GM21526 (cell line): ENCODE measurements around the gene CCL21.
"Not testable (repeated sequence)": the region's sequence is repeated elsewhere in the genome, so short reads cannot be mapped to it uniquely, and the experiment has no call there.

Experiments used
- ATAC-seq: cut with Tn5 transposase; IDR thresholded peaks from one replicate; pipeline ENCODE4 v1.9.1; 2021; ENCODE audit warnings: moderate library complexity; ENCODE audit not compliant: unreplicated experiment, low FRiP score

The CCL21 gene, protein sequence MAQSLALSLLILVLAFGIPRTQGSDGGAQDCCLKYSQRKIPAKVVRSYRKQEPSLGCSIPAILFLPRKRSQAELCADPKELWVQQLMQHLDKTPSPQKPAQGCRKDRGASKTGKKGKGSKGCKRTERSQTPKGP

DNA sequence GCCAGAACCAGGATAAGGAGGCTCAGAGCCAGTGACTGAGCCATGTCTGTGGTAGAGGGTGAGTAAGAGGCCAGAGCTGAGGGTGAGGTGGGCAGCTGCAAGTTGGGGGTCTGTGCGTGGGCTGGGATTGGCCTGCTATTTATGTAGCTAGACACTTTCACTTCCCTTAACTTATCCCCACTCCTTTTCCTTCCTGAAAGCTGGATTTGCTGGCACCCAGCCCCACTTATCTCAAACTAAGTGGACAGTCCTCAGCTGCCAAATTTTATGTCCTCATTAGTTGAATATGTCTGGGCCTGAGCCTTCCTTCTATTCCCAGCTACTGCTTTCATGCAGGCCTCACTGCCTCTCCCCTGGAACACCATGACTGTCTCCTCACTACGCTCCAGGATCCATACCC is at the start of gene CCL21:
Gene CCL21 (minus strand): TSS at position 114 of the 400 bp plus-strand sequence. CDS start 70 bp downstream, at position 44.
- ATAC-seq, result no peak

DNA sequence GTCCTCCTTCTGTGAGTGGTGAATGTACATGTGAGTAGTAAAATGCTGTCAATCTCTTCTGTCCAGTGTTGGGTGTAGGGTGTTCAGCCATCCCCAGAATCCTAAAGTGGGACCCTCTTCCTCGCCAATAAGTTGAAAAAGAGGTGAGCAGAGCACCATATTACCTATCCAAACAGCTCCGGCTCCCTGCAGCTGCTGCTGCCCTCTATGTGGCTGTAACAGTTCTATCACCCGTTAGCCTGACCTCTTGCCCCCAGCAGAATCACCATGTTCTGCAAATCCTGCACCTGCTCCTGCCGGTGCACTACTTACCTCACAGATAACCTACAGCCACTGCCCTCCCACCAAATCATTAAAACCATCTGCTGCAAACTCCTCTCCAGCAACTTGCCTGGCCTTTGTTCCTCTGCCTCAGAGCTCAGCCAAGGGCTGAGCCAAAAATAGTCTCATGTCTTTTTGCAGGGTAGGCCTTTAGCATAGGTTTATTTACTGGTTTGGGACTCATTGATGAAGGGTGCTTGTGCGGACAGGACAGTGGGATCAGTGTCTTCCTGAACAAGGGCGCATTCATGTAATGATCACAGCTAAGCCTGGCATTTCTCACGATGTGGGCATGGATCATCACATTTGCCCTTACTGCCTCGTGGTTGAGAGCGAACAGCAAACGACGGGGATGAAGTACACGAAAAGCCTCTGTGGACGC is 49.6 kb upstream of the CCL21 start:
- no peak for ATAC-seq

DNA sequence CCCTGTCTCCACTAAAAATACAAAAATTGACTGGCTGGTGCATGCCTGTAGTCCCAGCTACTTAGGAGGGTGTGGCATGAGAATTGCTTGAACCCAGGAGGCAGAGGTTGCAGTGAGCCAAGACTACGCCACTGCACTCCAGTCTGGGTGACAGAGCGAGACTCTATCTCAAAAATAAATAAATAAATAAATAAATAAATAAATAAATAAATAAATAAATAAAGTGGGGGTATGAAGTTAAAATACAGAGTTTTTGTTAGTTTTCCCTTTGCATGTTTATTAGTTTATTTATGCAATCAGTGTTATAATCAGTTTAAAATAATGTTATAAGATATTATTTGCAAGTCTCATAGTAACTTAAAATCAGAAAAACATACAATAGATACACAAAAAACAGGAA is 40.4 kb upstream of the CCL21 start:
- not testable (repeated sequence) for ATAC-seq

DNA sequence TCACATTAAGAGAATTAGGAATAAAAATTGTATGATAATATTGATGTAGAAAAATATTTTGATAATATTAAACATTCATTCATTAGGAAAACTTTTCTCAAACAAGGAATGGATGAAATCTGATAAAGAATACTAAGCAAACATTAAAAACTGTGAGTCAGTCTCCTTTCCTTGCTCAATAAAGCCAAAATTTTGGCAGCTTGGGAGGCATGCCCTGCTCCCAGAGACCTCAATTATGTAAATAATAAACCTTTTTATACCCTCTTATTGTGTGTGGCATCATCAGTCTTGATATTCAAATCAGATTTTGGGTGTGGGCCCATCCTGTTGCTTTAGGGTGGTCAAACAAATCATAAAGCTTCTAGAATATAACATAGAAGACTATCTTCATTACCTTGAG is 36.6 kb upstream of the CCL21 start:
- no peak for ATAC-seq

DNA sequence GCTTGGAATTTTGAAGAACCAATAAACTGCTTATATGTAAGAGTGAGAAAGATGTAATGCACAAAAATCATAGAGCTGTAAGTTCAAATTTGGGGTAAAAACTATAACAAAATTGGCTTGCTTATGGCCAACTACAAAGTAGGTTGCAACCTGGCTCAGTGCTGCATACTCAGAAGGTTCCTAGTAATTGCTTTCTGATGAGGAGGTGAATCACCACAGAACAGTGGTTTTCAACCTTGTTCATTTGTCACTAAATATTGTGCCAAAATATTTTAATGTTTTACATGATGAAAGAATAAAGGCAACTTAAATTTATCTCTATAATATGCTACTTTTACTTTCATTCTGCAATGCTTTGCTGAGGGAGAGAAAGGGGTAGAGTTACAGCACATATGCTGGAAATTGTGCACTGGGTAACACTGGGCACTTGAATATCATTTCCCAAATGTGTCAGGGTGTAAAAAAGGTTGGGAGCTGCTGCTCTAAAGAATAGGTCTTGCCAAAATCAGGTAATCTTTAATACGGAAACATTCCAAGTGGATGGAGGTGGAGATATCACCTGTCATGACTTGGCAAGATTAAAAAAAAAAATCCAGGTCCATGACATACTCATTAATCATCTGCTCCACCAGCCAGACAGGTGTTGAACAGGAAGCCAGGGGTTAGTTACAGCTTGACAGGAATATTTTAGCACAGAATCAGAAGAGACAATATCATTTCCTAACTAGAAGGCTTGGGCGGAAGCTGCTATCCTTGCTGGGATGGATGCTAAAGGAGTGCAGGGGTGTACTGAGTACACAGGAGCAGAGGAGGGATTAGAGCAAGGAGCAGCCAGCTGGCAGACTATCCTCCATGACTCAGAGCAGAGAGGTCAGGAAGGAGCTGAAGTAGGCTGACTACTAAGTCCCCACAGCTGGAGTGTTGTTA is 34.6 kb upstream of the CCL21 start:
- ATAC-seq, result no peak

DNA sequence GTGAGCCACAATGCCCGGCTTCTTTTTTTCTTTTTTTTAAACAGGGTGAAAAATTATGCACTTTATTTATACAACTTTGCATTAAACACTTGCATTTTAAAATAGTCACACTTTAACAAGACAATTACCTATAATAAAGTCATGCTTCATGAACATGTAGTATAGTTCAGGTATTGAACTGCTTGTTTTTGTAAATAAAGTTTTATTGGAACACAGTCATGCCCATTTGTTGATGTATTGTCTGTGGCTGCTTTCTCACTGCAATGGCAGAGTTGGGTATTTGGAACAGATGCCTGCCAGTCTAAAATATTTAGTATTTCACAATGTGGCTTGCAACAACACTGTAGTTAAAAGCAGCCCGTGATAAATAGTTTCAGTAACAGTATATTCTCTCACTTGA is 32.8 kb upstream of the CCL21 start:
- ATAC-seq, result no peak

DNA sequence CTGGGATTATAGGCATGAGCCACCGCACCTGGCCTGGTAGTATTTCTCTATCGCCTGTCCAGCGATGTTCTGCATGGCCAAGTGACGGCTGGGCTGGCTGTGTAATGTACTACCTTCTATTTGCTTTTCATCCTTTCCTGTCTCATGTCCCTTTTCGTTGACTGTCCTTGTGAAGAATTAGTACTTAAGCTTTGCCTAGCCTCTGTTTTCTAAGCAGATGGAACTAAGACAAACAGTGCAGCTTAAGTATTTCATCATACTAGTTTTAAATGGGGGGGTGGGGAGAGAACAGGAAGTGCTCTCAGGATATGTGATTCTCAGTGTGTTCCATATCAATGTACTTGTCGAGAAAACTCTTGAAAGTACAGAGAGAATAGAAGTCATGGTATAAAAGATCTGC is 31.7 kb upstream of the CCL21 start:
- ATAC-seq, result no peak

DNA sequence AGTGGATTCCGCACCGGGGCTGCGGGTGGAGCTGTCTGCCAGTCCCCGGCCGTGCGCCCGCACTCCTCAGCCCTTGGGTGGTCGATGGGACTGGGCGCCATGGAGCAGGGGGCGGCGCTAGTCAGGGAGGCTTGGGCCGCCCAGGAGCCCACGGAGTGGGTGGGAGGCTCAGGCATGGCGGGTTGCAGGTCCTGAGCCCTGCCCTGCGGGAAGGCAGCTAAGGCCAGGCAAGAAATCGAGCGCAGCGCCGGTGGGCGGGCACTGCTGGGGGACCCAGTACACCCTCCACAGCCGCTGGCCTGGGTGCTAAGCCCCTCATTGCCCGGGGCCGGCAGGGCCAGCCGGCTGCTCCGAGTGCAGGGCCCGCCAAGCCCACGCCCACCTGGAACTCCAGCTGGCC is 30.2 kb upstream of the CCL21 start:
- not testable (repeated sequence) for ATAC-seq

DNA sequence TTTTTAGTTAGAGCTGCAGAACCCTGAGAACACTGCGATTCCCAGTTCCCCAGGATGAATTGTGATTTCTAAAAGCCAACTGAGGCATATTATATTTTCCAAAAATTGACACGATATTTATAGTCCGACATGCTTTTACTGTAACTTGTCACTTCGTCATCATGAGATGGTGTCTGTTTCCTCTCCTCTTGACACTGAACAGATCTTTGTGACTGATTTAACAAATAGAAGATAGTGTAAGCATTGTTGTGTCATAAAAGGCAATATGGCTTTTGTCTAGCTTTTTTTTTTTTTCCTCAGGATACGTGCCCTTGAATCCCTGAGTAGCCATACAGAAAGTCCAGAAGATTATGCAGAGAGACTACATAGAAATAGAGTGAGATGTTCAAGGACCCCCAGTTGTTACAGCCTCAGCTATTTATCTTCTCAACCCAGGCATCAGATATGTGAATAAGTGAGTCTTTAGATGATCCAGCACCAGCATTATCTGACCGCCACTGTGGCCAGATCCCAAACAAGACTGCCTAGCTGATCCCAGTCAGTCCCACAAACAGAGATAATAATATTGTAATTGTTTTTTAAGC is 27.8 kb upstream of the CCL21 start:
- no peak for ATAC-seq

DNA sequence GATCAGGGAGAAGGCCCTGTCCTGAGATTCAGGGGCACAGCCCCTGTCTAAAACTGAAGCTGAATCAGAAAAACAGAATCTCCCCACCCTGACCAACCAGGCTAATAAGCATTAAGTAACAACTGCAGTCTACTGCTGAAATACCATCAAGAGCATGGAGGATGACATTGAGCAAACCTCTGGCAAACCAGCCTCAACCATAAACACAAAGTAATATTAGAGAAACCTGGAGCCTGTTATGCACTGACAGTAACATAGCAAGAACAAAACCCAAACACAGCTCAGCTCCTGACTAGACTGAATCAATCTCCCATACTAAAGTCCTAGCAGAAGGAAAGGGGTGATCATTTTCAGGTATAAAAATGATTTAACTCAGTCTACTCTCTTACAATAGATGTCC is 24.8 kb upstream of the CCL21 start:
- no peak for ATAC-seq

DNA sequence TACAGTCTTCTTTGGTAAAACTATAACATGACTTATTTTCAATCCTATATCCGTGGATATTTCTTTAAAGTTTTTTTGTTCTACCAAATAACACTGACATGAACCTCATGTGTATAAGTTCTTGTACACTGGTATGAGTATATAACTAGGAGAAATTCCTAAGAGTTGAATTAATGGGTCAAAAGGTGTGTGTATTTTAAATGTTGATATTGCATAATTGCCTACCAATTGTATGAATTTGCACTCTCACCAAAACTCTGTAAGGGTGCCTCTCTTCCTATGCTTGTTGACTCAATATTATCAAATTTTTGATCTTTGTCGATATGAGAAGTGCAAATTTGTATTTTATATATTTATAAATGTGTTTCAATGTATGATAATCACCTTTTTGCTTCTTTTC is 22.9 kb upstream of the CCL21 start:
- no peak for ATAC-seq

DNA sequence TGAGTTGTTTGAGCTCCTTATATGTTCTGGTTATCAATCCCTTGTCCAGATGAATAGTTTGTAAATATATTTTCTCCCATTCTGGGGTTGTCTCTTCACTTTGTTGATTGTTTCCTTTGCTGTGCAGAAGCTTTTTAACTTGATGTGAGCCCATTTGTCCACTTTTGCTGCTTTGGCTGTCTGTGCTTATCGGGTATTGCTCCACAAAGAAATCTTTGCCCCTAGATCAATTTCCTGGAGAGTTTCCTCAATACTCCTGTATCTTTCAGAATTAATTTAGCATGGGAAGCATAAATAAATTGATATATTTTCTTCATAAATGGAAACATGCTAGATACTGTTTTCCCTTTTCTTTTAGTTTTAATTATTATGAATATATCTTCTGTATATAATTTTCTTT is 22.5 kb upstream of the CCL21 start:
- ATAC-seq, result no peak

DNA sequence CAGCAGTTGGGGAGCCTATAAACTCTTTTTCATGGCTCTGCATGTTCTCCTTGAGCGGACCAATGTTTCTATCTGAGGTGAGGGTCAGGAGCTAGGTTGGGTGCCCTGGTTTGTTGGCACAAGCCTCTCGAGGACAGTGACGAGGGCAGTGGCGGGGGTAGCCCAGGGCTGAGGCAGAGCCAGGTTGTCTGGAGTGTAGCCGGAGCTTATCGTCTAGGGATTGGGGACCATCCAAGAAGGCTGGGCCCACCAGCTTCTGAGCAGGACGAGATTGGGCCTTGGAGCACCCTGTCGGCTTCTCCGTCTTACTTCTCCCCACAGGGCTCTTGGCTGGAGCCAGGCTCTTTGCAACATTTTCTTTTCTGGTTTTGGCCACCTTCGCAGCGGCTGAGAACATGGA is 13.2 kb upstream of the CCL21 start:
- ATAC-seq, result no peak

DNA sequence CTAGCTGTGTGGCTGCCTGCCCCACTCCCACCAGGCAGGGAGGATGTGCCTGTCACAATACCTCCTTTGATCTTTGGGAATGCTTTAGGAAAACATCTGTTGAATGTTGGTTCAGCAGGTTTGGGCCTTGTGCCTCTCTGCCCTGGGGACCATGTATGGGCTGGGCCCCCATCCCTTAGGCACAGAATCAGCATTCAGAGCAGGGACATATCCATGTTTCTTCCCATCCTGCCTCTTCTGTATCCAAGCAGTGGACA is 9.8 kb upstream of the CCL21 start:
- ATAC-seq, result not testable (repeated sequence)

DNA sequence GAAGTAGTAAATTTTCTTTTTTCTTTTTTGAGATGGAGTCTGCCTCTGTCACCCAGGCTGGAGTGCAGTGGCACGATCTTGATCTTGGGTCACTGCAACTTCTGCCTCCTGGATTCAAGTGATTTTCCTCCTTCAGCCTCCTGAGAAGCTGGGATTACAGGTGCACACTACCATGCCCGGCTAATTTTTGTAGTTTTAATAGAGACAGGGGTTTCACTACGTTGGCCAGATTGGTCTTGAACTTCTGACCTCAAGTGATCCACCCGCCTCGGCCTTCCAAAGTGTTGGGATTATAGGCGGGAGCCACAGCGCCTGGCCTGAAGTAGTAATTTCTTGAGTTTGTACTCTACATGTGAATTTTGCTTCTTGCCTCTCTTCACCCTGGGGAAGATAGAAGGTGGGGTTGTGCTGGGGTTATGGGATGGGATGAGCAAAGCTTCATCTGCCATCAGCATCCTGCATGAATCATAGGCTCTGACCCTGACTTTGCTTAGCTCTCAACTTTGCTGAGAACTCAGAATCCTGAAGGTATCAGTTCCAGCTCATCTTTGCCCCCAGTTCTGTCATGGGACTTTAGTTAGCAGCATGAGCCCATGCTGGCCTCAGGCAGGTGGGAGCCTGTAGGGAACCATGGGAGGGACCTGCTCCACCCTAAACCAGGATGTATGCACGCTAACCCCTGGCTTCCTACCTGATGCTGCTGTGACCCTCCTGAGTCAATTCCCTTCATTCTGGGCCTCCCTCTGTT is 9.3 kb upstream of the CCL21 start:
- ATAC-seq, result no peak

DNA sequence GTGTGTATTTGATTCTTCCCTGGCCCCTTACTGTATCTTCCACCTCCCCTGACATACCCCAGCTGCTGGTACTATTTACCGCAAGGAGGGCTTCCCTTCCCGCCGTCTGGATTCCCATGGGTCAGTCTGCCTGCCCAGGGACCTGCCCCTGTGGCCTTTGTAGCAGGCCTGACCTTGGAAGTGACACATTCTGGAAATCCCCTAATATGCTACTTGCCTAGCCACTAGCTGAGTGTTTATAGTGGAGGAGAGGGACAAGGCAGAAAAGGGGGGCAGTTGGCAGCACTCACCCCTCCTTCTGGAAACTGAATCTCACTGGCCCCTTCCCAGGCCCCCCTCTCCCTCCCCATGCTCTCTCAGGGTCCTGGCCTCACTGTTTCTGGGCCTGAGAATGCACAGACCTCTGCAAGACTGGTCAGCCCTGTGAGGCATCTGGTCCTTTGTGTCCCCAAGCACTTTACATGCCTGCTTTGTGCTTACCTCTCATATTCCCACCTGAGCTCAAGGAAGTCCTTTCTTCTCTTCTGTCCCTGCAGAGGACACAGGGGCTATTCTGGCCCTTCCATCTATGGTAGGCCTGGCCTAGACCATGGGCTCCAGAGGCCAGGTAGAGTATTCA is 8.2 kb upstream of the CCL21 start:
- no peak for ATAC-seq

DNA sequence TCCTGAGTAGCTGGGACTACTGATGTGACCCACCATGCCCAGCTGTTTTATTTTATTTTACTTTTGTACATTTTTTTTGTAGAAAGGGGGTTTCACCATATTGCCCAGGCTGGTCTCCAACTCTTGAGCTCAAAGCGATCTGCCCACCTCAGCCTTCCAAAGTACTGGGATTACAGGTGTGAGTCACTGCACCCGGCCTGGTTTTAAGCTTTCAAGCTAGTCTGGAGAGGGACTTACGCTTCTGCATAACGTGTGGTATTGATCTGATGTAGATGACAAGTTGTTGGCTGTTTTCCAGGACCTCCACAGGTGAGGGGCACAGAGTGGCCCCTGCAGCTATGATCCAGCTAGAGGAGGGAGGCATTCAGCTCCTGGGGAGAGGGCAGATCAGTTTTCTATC is 6.8 kb upstream of the CCL21 start:
- ATAC-seq, result no peak

DNA sequence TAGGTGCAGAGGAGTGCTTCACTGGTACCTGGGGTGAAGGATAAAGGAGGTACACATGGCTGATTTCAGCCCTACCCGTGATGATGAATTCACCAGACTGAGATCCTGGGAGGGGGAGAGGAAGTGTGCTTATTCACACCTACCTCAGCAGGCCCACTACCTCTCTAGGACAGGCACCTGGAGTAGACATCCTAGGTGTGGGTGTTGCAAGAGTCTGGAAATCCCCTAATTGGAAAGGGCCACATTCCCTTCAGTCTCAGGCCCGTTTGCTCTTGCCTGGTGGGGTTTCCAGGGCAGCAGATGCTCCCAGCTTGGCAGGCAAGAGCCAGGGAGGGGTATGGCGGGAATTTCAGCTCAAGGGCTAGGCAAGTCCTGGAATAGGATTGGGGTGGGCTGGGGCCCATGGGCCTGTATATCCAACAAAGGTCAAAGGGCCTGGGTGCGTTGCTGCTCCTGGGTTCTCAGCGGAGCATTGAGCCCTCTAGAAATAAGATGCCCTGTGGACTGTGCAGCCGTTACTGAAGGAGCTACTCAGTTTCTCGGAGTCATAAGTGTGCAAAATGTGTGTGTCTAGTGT is 5.8 kb upstream of the CCL21 start:
- no peak for ATAC-seq

DNA sequence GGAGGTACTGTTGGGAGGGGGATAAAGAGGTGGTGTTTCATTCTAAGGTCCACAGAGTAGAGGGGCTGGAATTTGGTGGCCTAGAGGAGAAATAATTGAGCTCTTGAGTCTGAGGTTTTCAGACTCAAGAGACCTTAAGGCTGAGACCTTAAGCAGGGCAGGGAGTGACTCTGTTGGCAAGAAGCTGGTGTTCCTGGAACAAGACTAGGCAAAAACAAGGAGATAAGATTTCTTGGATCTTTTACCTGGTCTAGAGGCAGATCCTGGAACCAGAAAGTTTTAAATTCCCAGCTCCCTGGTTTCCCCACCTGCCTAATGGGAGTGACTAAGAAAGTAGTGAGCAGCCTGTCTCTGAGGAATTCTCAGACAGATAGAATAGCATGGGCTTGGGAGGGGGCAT is 4.1 kb upstream of the CCL21 start:
- ATAC-seq, result no peak

DNA sequence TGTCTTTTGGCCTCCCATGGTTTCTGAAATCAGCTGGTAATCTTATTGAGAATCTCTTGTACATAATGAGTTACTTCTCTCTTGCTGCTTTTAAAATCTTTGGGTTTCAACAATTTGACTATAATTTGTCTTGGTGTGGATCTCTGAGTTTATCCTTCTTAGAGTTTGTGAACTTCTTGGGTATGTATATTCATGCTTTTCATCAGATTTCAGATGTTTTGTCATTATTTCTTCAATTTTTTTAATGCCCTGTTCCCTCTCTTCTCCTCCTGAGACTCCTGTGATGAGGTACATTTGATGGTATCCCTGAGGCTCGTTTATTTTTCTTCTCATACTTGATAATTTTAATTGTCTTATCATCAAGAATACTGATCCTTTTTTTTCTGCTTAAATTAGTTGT is 2.2 kb upstream of the CCL21 start:
- ATAC-seq, result no peak
